ENCODE data around the gene RALGPS2.

Gene RALGPS2

GRCh38 chr1:178768423-178768822, 43.4 kb downstream of the RALGPS2 start:
- Histone ChIP-seq H3K27me3 (ENCODE audit: insufficient read depth, low read depth, severe bottlenecking) (no peaks in the 10 kb centered on the region), H3K4me3 (ENCODE audit: low read depth, low read length) (no peak overlapping the region), H3K27ac (no peak overlapping the region), H3K36me3 (no peaks in the 10 kb centered on the region), H3K9me3 (ENCODE audit: severe bottlenecking) (peaks cover 6% of the 10 kb centered on the region)
- peak; percentile 34 for DNase-seq
- TF ChIP-seq CTCF (IDR thresholded peaks at IDR 0.05; ENCODE audit: low read depth, low read length), result peak; percentile 97

GRCh38 chr1:178772952-178773351, 47.9 kb downstream of the RALGPS2 start:
- no peaks in the 10 kb centered on the region for H3K36me3 ChIP-seq
- H3K4me3 ChIP-seq (ENCODE audit: low read depth, low read length), result no peak overlapping the region
- no peaks in the 10 kb centered on the region for H3K9me3 ChIP-seq (ENCODE audit: severe bottlenecking)
- H3K27me3 ChIP-seq (ENCODE audit: insufficient read depth, low read depth, severe bottlenecking), result no peaks in the 10 kb centered on the region
- no peak for DNase-seq
- TF ChIP-seq CTCF (IDR thresholded peaks at IDR 0.05; ENCODE audit: low read depth, low read length), result no peak
- H3K27ac ChIP-seq, result no peak overlapping the region

- no peak overlapping the region for H3K4me3 ChIP-seq (ENCODE audit: low read depth, low read length)
- no peak overlapping the region for H3K27ac ChIP-seq
- H3K36me3 ChIP-seq, result peaks cover 5% of the 10 kb centered on the region
- TF ChIP-seq CTCF (IDR thresholded peaks at IDR 0.05; ENCODE audit: low read depth, low read length), result no peak
- no peak for DNase-seq
- H3K9me3 ChIP-seq (ENCODE audit: severe bottlenecking), result no peaks in the 10 kb centered on the region
- H3K27me3 ChIP-seq (ENCODE audit: insufficient read depth, low read depth, severe bottlenecking), result no peaks in the 10 kb centered on the region
Measured at GRCh38 chr1:178774263-178774662, 49.2 kb downstream of the RALGPS2 start.

- Histone ChIP-seq H3K27ac (no peak overlapping the region), H3K36me3 (peaks cover 5% of the 10 kb centered on the region), H3K27me3 (ENCODE audit: insufficient read depth, low read depth, severe bottlenecking) (no peaks in the 10 kb centered on the region), H3K4me3 (ENCODE audit: low read depth, low read length) (no peak overlapping the region), H3K9me3 (ENCODE audit: severe bottlenecking) (no peaks in the 10 kb centered on the region)
- DNase-seq, result no peak
- TF ChIP-seq CTCF (IDR thresholded peaks at IDR 0.05; ENCODE audit: low read depth, low read length), result no peak
Measured at GRCh38 chr1:178776553-178776952, 51.5 kb downstream of the RALGPS2 start.

GRCh38 chr1:178781533-178782330, 56.7 kb downstream of the RALGPS2 start:
- no peak overlapping the region for H3K4me3 ChIP-seq (ENCODE audit: low read depth, low read length)
- no peaks in the 10 kb centered on the region for H3K9me3 ChIP-seq (ENCODE audit: severe bottlenecking)
- no peak for TF ChIP-seq CTCF (IDR thresholded peaks at IDR 0.05; ENCODE audit: low read depth, low read length)
- H3K27me3 ChIP-seq (ENCODE audit: insufficient read depth, low read depth, severe bottlenecking), result no peaks in the 10 kb centered on the region
- H3K36me3 ChIP-seq, result peaks cover 5% of the 10 kb centered on the region
- H3K27ac ChIP-seq, result no peak overlapping the region
- no peak for DNase-seq

GRCh38 chr1:178784131-178784536, 59.1 kb downstream of the RALGPS2 start:
- DNase-seq, result no peak
- Histone ChIP-seq H3K27ac (no peak overlapping the region), H3K4me3 (ENCODE audit: low read depth, low read length) (no peak overlapping the region), H3K36me3 (peaks cover 8% of the 10 kb centered on the region), H3K9me3 (ENCODE audit: severe bottlenecking) (no peaks in the 10 kb centered on the region), H3K27me3 (ENCODE audit: insufficient read depth, low read depth, severe bottlenecking) (no peaks in the 10 kb centered on the region)
- no peak for TF ChIP-seq CTCF (IDR thresholded peaks at IDR 0.05; ENCODE audit: low read depth, low read length)

All from WERI-Rb-1 (cell line).